HUES6 (cell line): ENCODE measurements around the gene AUH.

Source experiments
- H3K27ac ChIP-seq: 2 replicates; pipeline ENCODE4 v1.7.0; 2013; ENCODE audit warnings: low read depth, mild to moderate bottlenecking, low read length, inconsistent platforms
- H3K27me3 ChIP-seq: 2 replicates; pipeline ENCODE4 v1.6.1; 2013; ENCODE audit warnings: low read length; ENCODE audit not compliant: control insufficient read depth, insufficient read depth
- H3K36me3 ChIP-seq: 2 replicates; pipeline ENCODE4 v1.6.1; 2013; ENCODE audit warnings: low read length; ENCODE audit not compliant: control insufficient read depth, insufficient read depth
- H3K4me1 ChIP-seq: 2 replicates; pipeline ENCODE4 v1.6.1; 2013; ENCODE audit warnings: low read length; ENCODE audit not compliant: control insufficient read depth, insufficient read depth
- H3K4me3 ChIP-seq: 2 replicates; pipeline ENCODE4 v1.5.1; 2013; ENCODE audit warnings: low read depth, low read length
- H3K9ac ChIP-seq: one replicate; pipeline ENCODE4 v1.6.1; 2013; ENCODE audit warnings: mild to moderate bottlenecking, low read length
- H3K9me3 ChIP-seq: 2 replicates; pipeline ENCODE4 v1.6.1; 2013; ENCODE audit warnings: low read depth, low read length; ENCODE audit not compliant: control insufficient read depth, insufficient read depth

AUH gene

GRCh38 chr9:91269907-91270491 lies 91.7 kb downstream of the AUH start:
- Histone ChIP-seq H3K4me1 (peaks cover 7% of the 10 kb centered on the region; the same call in 1 of the 2 replicates), H3K9me3 (no peaks in the 10 kb centered on the region), H3K27ac (no peak overlapping the region), H3K36me3 (no peaks in the 10 kb centered on the region), H3K9ac (no peak overlapping the region), H3K4me3 (no peak overlapping the region), H3K27me3 (no peaks in the 10 kb centered on the region)

GRCh38 chr9:91266448-91266847 lies 95.3 kb downstream of the AUH start:
- Histone ChIP-seq H3K36me3 (no peaks in the 10 kb centered on the region), H3K9ac (no peak overlapping the region), H3K4me3 (no peak overlapping the region), H3K27me3 (no peaks in the 10 kb centered on the region), H3K9me3 (no peaks in the 10 kb centered on the region), H3K4me1 (no peaks in the 10 kb centered on the region), H3K27ac (no peak overlapping the region)

GRCh38 chr9:91265514-91265913 lies 96.2 kb downstream of the AUH start:
- no peaks in the 10 kb centered on the region for H3K4me1 ChIP-seq
- no peaks in the 10 kb centered on the region for H3K36me3 ChIP-seq
- H3K9me3 ChIP-seq: no peaks in the 10 kb centered on the region
- no peak overlapping the region for H3K4me3 ChIP-seq
- H3K27me3 ChIP-seq: no peaks in the 10 kb centered on the region
- no peak overlapping the region for H3K9ac ChIP-seq
- no peak overlapping the region for H3K27ac ChIP-seq

GRCh38 chr9:91261417-91261816 lies 100.3 kb downstream of the AUH start:
- Histone ChIP-seq H3K4me3 (no peak overlapping the region), H3K4me1 (no peaks in the 10 kb centered on the region), H3K36me3 (no peaks in the 10 kb centered on the region), H3K9ac (no peak overlapping the region), H3K27ac (no peak overlapping the region), H3K9me3 (no peaks in the 10 kb centered on the region), H3K27me3 (no peaks in the 10 kb centered on the region)

- H3K9ac ChIP-seq: no peak overlapping the region
- H3K9me3 ChIP-seq: no peaks in the 10 kb centered on the region
- H3K27me3 ChIP-seq: no peaks in the 10 kb centered on the region
- H3K4me1 ChIP-seq: no peaks in the 10 kb centered on the region
- no peak overlapping the region for H3K27ac ChIP-seq
- no peaks in the 10 kb centered on the region for H3K36me3 ChIP-seq
- H3K4me3 ChIP-seq: no peak overlapping the region
These were observed 102.6 kb downstream of the AUH start for GRCh38 chr9:91259162-91259561.

GRCh38 chr9:91258451-91258850 lies 103.3 kb downstream of the AUH start:
- no peaks in the 10 kb centered on the region for H3K36me3 ChIP-seq
- H3K27me3 ChIP-seq: no peaks in the 10 kb centered on the region
- H3K4me3 ChIP-seq: no peak overlapping the region
- H3K9ac ChIP-seq: no peak overlapping the region
- no peaks in the 10 kb centered on the region for H3K4me1 ChIP-seq
- H3K9me3 ChIP-seq: no peaks in the 10 kb centered on the region
- no peak overlapping the region for H3K27ac ChIP-seq

GRCh38 chr9:91256235-91256634 lies 105.5 kb downstream of the AUH start:
- H3K36me3 ChIP-seq: no peaks in the 10 kb centered on the region
- no peak overlapping the region for H3K9ac ChIP-seq
- no peak overlapping the region for H3K27ac ChIP-seq
- no peaks in the 10 kb centered on the region for H3K4me1 ChIP-seq
- H3K4me3 ChIP-seq: no peak overlapping the region
- no peaks in the 10 kb centered on the region for H3K9me3 ChIP-seq
- no peaks in the 10 kb centered on the region for H3K27me3 ChIP-seq

- H3K4me3 ChIP-seq: no peak overlapping the region
- no peaks in the 10 kb centered on the region for H3K9me3 ChIP-seq
- no peak overlapping the region for H3K9ac ChIP-seq
- no peak overlapping the region for H3K27ac ChIP-seq
- no peaks in the 10 kb centered on the region for H3K4me1 ChIP-seq
- H3K36me3 ChIP-seq: no peaks in the 10 kb centered on the region
- no peaks in the 10 kb centered on the region for H3K27me3 ChIP-seq
These were observed 106.4 kb downstream of the AUH start for GRCh38 chr9:91255327-91255726.

GRCh38 chr9:91253488-91253887 lies 108.2 kb downstream of the AUH start:
- Histone ChIP-seq H3K27ac (no peak overlapping the region), H3K4me3 (no peak overlapping the region), H3K4me1 (no peaks in the 10 kb centered on the region), H3K9me3 (no peaks in the 10 kb centered on the region), H3K27me3 (no peaks in the 10 kb centered on the region), H3K36me3 (no peaks in the 10 kb centered on the region), H3K9ac (no peak overlapping the region)

GRCh38 chr9:91248707-91249106 lies 113.0 kb downstream of the AUH start:
- Histone ChIP-seq H3K4me3 (no peak overlapping the region), H3K9me3 (no peaks in the 10 kb centered on the region), H3K27me3 (no peaks in the 10 kb centered on the region), H3K9ac (no peak overlapping the region), H3K27ac (no peak overlapping the region), H3K36me3 (no peaks in the 10 kb centered on the region), H3K4me1 (peaks cover 19% of the 10 kb centered on the region)

GRCh38 chr9:91247278-91247677 lies 114.4 kb downstream of the AUH start:
- no peak overlapping the region for H3K4me3 ChIP-seq
- peaks cover 19% of the 10 kb centered on the region for H3K4me1 ChIP-seq
- H3K9ac ChIP-seq: no peak overlapping the region
- H3K9me3 ChIP-seq: no peaks in the 10 kb centered on the region
- no peaks in the 10 kb centered on the region for H3K27me3 ChIP-seq
- H3K27ac ChIP-seq: no peak overlapping the region
- H3K36me3 ChIP-seq: no peaks in the 10 kb centered on the region

GRCh38 chr9:91246846-91247245 lies 114.9 kb downstream of the AUH start:
- H3K27me3 ChIP-seq: no peaks in the 10 kb centered on the region
- H3K9me3 ChIP-seq: no peaks in the 10 kb centered on the region
- H3K4me3 ChIP-seq: no peak overlapping the region
- H3K36me3 ChIP-seq: no peaks in the 10 kb centered on the region
- H3K27ac ChIP-seq: no peak overlapping the region
- H3K9ac ChIP-seq: no peak overlapping the region
- peaks cover 19% of the 10 kb centered on the region for H3K4me1 ChIP-seq
